ENCODE results near the gene HCRT.

The HCRT gene

GRCh38 chr17:42193216-42193968, 8.1 kb upstream of the HCRT start:
- DNase-seq, result no peak
- Histone ChIP-seq H3K36me3 (replicated peaks) (no peaks in the 10 kb centered on the region), H3K27ac (no peak overlapping the region), H3K4me3 (ENCODE audit: low read depth, low read length) (peak overlapping the region; percentile 74), H3K27me3 (replicated peaks) (no peaks in the 10 kb centered on the region)
- no peak for TF ChIP-seq CTCF (IDR thresholded peaks at IDR 0.05; ENCODE audit: low read depth, low read length, missing control alignments)
- in situ Hi-C loops (cut with HindIII; ENCODE audit: low pct_ligation_motif_present, low sequenced_read_pairs), result no loop called here

- Histone ChIP-seq H3K36me3 (replicated peaks) (no peaks in the 10 kb centered on the region), H3K4me3 (ENCODE audit: low read depth, low read length) (no peak overlapping the region), H3K27me3 (replicated peaks) (no peaks in the 10 kb centered on the region), H3K27ac (no peak overlapping the region)
- no peak for TF ChIP-seq CTCF (IDR thresholded peaks at IDR 0.05; ENCODE audit: low read depth, low read length, missing control alignments)
- DNase-seq, result no peak
- in situ Hi-C loops (cut with HindIII; ENCODE audit: low pct_ligation_motif_present, low sequenced_read_pairs), result no loop called here
Measured at GRCh38 chr17:42192189-42193126, 7.2 kb upstream of the HCRT start.

- TF ChIP-seq CTCF (IDR thresholded peaks at IDR 0.05; ENCODE audit: low read depth, low read length, missing control alignments), result no peak
- in situ Hi-C loops (cut with HindIII; ENCODE audit: low pct_ligation_motif_present, low sequenced_read_pairs), result no loop called here
Measured at GRCh38 chr17:42191275-42191608, 6.0 kb upstream of the HCRT start.

GRCh38 chr17:42190491-42191274, 5.4 kb upstream of the HCRT start:
- no peak overlapping the region for H3K27ac ChIP-seq
- no peaks in the 10 kb centered on the region for H3K36me3 ChIP-seq (replicated peaks)
- no peak for TF ChIP-seq CTCF (IDR thresholded peaks at IDR 0.05; ENCODE audit: low read depth, low read length, missing control alignments)
- DNase-seq, result no peak
- in situ Hi-C loops (cut with HindIII; ENCODE audit: low pct_ligation_motif_present, low sequenced_read_pairs), result no loop called here
- no peak overlapping the region for H3K4me3 ChIP-seq (ENCODE audit: low read depth, low read length)
- no peaks in the 10 kb centered on the region for H3K27me3 ChIP-seq (replicated peaks)

More at GRCh38 chr17:42191275-42191608, 6.0 kb upstream of the HCRT start:
- no peak for DNase-seq
- no peak overlapping the region for H3K27ac ChIP-seq
- H3K4me3 ChIP-seq (ENCODE audit: low read depth, low read length), result no peak overlapping the region
- H3K27me3 ChIP-seq (replicated peaks), result no peaks in the 10 kb centered on the region
- H3K36me3 ChIP-seq (replicated peaks), result no peaks in the 10 kb centered on the region

- TF ChIP-seq CTCF (IDR thresholded peaks at IDR 0.05; ENCODE audit: low read depth, low read length, missing control alignments), result no peak
- no peaks in the 10 kb centered on the region for H3K27me3 ChIP-seq (replicated peaks)
- no peak for DNase-seq
- in situ Hi-C loops (cut with HindIII; ENCODE audit: low pct_ligation_motif_present, low sequenced_read_pairs), result no loop called here
- H3K27ac ChIP-seq, result no peak overlapping the region
- no peak overlapping the region for H3K4me3 ChIP-seq (ENCODE audit: low read depth, low read length)
- H3K36me3 ChIP-seq (replicated peaks), result no peaks in the 10 kb centered on the region
Measured at GRCh38 chr17:42189651-42189965, 4.4 kb upstream of the HCRT start.
